GM12873 (cell line): ENCODE data around the gene DEFB121.

Source experiments
- CTCF ChIP-seq: IDR thresholded peaks from 2 replicates; pipeline ENCODE4 v1.5.1; 2012; ENCODE audit warnings: low read depth, mild to moderate bottlenecking, moderate library complexity, low read length, control low read depth; ENCODE audit not compliant: insufficient read depth; ENCODE audit errors: missing control alignments

DEFB121 gene

DNA sequence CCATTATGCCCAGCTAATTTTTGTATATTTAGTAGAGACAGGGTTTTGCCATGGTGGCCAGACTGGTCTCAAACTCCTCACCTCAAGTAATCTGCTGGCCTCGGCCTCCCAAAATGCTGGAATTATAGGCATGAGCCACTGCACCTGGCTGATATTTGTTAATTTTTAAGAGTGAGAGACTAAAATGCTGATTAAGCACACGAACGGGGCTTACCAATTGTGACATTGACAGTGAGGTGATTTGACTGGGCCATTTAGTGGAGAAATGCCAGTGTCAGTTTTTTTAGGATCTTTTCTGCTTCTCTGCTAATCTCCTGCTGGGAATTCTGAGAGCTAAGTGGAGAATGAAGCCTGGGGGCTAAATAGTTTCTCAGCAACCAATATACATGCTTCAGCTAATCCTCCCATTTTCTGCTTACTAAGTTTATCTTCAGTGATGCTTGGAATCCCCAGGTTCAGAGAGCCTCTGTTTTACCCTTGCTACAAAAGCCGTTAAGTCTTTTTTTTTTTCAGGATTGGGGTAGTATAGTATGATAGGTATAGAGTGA lies 24.6 kb upstream of the DEFB121 start:
- no peak for TF ChIP-seq CTCF

DNA sequence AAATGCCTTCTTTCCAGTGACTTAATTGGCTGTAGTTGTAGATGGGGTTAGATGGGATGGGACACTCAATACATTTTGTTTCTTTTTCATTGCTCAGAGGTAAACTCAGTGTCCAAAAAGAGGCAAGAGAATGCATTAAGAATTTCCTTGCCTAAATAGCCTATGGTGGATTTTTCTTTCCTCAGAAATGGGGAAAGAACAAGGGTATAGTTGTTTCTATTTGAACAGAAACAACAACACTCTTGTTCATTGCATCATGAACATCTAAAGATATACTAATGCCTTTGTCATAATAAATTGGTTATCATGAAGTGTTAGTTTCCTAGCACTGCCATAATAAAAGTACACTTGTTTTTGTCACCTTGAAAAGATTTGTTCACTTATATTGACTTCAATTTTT lies 19.8 kb upstream of the DEFB121 start:
- TF ChIP-seq CTCF: no peak

GRCh38 chr20:31418307-31418706 lies 12.3 kb upstream of the DEFB121 start:
- TF ChIP-seq CTCF: no peak

DNA sequence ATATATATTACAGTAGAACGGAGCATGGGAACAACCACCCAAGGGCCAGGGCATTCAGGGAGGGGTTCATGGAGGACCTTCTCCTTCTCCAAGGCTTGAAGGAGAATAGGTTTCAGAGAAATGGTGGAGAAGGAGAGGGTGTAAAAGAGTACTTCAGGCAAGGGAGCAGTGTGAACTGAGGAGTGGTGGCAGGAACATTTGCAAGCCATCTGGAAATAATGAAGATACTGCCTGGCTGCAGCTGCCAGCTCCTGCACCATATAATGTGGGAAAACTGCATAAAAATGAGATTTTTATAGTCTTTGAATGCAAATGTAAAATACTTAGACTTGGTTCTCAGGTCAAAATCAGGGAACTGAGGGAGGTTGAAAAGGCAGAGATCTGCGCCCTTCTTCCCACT lies 9.6 kb upstream of the DEFB121 start:
- no peak for TF ChIP-seq CTCF

DNA sequence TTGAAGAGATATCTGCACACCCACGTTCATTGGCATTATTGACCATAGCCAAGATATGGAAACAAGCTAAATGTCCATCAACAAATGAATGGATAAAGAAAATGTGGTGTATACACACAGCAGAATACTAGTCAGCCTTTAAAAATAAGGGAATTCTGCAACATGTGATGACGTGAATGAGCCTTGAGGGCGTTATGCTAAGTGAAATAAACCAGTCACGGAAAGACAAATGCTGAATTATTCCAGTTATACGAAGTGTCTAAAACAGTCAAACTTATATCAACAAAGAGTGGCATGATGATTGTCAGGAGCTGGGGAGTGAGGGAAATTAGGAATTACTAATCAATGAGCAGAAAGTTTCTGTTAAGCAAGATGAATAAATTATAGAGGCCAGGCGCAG lies 8.4 kb upstream of the DEFB121 start:
- no peak for TF ChIP-seq CTCF

DNA sequence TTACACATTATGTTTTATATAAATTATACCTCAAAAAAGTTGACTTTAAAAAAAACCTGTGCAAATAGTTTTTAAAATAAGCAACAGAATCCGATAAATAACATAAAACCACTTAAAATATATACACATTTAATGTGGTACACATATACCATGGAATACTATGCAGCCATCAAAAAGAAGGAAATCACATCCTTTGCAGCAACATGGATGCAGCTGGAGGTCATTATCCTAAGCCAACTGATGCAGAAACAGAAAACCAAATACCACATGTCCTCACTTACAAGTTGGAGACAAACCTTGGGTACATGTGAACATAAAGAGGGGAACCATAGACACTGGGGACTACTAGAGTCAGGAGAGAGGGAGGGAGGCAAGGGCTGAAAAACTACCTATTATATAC lies 4.0 kb upstream of the DEFB121 start:
- no peak for TF ChIP-seq CTCF

GRCh38 chr20:31403886-31404285 lies 2.1 kb downstream of the DEFB121 start:
- no peak for TF ChIP-seq CTCF
